GM19395 (cell line): ENCODE results near the gene ETV6.
"Not testable (repeated sequence)": the region's sequence is repeated elsewhere in the genome, so short reads cannot be mapped to it uniquely, and the experiment has no call there.

Source experiments
- ATAC-seq: cut with Tn5 transposase; IDR thresholded peaks from one replicate; pipeline ENCODE4 v1.9.1; 2021; ENCODE audit warnings: mild to moderate bottlenecking, moderate library complexity; ENCODE audit not compliant: unreplicated experiment

The ETV6 gene

GRCh38 chr12:11649413-11650285 lies at the start of gene ETV6:
Gene ETV6, plus strand, starts transcription at chr12:11649674. Its CDS starts 454 bp downstream, at chr12:11650128.
- ATAC-seq, result peak; percentile 57

GRCh38 chr12:11600199-11600598 lies 49.3 kb upstream of the ETV6 start:
- ATAC-seq, result no peak

- no peak for ATAC-seq
Measured at GRCh38 chr12:11601647-11602046, 47.8 kb upstream of the ETV6 start.

DNA sequence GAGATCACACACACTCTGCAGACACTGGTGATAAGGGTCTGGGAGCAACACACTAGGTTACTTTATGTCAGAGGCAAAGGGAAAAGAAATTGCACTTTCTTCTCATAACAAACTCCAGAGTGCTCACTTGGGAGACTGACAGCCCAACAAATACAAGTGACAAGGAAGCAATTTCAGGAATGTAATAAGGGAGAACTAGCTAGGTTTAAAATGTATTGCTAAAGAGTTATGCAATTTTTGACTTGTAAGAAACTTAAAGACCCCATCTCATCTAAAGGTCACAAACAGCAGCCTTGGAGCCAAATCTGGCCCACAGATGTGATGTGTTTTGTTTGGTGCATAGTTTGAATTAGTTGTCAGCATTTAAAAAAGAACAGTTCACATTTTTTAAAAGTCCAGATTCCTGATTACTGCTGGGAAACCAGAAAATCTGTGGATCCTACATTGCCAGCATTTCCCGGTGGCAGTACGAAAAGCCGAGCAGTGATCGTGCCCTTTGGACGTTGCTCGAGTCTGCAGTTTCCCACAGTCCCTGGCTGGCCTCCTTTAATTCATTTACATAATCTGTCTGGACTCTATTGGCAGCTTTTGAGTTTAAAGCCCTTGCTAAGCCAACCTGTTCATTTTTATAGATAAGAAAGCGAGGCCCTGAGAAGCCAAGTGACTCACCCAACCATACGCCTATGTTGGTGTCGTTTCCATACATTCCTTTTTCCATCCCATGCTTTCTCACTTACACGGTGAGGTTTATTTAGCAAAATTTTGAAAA lies 42.0 kb upstream of the ETV6 start:
- no peak for ATAC-seq

GRCh38 chr12:11609045-11609444 lies 40.4 kb upstream of the ETV6 start:
- ATAC-seq, result no peak

- ATAC-seq, result no peak
Measured at GRCh38 chr12:11615481-11615880, 34.0 kb upstream of the ETV6 start.

DNA sequence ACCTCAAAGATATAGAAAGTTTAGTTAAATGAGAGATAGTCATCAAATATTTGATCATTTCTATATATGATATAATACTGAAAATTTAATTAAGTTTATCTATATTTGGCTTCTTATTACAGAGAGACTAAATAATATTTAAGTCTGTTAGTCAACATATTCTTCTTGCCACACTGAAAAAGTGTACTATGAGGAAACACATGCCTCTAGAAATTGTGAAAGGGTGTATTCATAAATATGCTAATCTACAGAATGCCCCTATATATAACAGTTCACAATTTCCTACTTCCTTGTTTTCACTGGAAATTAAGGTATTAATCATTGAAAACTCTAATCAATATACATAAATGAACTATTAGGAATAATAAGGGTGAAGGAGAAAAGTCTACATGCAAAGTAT lies 31.4 kb upstream of the ETV6 start:
- ATAC-seq, result no peak

GRCh38 chr12:11621797-11622423 lies 27.6 kb upstream of the ETV6 start:
- no peak for ATAC-seq

DNA sequence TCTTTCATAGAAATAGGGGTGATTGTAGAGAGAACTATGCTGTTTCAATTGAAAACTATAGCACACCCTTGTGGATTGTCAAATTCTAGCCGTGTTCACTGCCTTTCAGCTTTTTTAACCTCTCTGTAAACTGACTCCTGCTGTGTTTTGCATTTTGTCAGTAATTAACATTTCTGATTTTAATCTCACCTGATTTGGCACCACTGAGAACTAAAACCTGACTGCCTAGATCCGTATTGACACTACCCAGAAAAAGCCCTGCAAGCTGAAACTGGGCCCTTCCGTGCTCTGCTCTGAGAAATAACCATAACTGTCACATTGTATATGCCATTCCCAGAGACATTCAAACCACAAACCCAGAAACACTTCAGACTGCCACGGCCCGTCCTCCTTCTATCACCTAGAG lies 26.6 kb upstream of the ETV6 start:
- no peak for ATAC-seq

GRCh38 chr12:11623382-11623781 lies 26.1 kb upstream of the ETV6 start:
- no peak for ATAC-seq

DNA sequence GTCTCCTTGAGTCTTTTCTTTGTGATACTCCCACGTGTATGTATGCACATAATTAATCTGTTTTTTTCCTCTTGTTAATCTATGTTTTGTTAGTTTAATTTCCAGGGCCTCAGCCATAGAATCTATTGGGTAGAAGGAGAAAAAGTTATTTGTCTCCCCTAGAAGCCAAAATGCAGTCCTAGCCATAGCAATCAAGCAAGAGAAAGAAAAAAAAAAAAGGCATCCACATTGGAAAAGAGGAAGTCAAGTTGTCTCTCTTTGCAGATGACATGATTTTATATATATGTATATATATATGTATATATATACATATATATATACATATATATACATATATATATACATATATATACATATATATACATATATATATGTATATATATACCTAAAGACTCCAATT lies 25.4 kb upstream of the ETV6 start:
- no peak for ATAC-seq

DNA sequence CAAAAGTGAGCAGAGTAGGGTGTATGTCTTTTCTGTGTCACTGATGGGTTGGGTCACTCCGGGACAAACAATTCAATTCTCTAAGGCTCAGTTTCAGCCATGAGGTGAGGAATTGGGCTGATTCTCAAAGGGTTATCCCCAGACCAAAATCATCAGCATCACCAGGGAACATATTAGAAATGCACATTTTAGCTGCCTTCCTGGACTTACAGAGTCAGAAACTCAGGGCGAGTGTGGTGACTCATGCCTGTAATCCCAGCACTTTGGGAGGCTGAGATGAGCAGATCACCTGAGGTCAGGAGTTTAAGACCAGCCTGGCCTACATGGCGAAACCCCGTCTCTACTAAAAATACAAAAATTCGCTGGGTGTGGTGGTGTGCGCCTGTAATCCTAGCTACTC lies 21.8 kb upstream of the ETV6 start:
- not testable (repeated sequence) for ATAC-seq

DNA sequence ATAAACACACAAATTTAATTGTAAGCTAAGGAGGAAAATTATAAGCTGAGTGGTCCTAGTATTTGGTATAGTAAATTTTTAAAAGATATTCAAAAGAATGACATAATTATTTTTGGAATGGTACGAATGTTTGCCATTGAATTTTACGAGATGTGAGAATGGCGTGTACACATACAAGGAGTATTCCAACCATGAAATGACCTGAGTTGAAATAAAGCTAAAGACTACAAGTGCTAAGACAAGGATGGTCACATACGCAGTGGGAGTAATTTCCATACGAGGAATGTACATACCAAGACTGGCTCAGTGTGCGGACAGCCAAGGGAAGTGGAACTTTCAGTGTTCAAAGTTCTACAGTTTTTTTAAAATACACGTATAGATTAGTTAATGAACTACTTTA lies 21.1 kb upstream of the ETV6 start:
- ATAC-seq, result no peak

GRCh38 chr12:11630046-11630706 lies 19.3 kb upstream of the ETV6 start:
- ATAC-seq, result no peak

GRCh38 chr12:11631288-11631687 lies 18.2 kb upstream of the ETV6 start:
- ATAC-seq, result no peak

- ATAC-seq, result not testable (repeated sequence)
Measured at GRCh38 chr12:11631881-11632280, 17.6 kb upstream of the ETV6 start.

DNA sequence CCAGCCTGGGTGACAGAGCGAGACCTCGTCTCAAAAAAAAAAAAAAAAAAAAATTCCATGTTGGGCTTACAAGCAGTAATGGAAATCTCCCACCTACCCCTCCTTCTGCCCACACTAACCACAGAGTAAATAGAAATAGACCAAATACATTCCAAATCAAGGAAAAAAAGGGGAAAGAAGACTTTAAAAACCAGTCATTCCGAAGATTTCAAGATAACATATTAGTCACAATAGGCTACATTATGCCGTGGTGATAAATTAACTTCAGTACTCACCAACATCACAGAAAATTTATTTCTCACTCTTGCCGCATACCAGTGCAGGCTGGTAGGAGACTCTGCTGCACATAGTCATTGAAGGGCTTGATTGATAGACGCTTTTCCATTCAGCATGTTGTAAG lies 15.5 kb upstream of the ETV6 start:
- no peak for ATAC-seq

DNA sequence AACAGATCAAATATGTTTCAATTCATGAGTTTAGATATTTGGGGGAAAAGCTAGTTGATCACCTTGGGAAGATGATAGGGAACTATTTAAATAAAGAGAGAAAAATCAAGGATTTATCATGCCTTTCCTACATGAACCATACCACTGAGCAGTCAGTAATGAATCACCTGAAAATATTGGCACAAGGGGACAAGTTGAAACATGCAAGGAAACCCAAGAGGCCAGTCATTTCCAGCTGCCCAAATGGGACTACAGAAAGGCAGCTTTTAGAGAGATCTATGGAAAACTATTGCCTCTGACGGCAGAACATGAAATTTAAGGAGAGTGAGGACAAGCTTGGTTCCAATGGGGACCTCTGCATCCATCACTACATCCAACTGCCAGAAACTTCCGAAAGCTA lies 14.1 kb upstream of the ETV6 start:
- no peak for ATAC-seq

GRCh38 chr12:11638315-11638916 lies 11.1 kb upstream of the ETV6 start:
- no peak for ATAC-seq

GRCh38 chr12:11639454-11639853 lies 10.0 kb upstream of the ETV6 start:
- no peak for ATAC-seq

DNA sequence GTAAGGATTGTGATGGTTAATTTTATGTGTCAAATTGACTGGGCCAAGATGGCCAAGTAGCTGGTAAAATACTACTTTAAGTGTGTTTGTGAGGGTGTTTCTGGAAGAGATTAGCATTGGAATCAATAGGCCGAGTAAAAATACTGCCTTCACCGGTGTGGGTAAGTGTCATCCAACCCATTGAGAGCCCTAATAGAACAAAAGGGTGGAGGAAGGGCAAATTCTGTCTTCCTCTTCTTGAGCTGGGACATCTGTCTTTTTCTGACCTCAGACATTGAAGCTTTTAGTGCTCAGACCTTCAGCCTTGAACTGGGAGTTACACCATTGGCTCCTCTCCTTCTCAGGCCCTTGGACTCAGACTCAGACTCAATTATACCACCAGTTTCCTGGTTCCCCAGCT lies 8.0 kb upstream of the ETV6 start:
- no peak for ATAC-seq
